Stimulated activated CD8-positive, alpha-beta memory T cell treated with anti-CD3 and anti-CD28 coated beads, Interleukin-4, amount 100 ng/mL, for 4 hours (primary cell): Measurements from ENCODE around the gene CADM2.

Source experiments
- DNase-seq, 2 donors: peaks; one replicate each; pipeline ENCODE4 v3.0.0-alpha.2; 2020; ENCODE audit warnings: low read depth in 2 of 2, low spot score in 1 of 2

CADM2 gene

DNA sequence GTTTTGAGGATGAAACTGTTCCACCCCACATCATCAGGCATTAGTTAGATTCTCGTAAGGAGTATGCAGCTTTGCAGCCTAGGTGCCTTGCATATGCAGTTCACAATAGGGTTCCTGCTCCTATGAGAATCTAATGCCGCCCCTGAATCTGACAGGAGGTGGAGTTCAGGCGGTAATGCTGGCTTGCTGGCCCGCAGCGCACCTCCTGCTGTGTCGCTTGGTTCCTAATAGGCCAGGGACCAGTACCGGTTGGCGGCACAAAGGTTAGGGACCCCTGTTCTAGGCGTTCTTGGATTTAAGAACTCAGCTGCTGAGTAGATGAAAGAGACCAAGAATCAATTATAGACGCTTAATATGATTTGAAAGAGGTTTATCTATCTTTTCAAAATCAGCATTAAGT, 595.4 kb downstream of the CADM2 start:
- DNase-seq = no peak

DNA sequence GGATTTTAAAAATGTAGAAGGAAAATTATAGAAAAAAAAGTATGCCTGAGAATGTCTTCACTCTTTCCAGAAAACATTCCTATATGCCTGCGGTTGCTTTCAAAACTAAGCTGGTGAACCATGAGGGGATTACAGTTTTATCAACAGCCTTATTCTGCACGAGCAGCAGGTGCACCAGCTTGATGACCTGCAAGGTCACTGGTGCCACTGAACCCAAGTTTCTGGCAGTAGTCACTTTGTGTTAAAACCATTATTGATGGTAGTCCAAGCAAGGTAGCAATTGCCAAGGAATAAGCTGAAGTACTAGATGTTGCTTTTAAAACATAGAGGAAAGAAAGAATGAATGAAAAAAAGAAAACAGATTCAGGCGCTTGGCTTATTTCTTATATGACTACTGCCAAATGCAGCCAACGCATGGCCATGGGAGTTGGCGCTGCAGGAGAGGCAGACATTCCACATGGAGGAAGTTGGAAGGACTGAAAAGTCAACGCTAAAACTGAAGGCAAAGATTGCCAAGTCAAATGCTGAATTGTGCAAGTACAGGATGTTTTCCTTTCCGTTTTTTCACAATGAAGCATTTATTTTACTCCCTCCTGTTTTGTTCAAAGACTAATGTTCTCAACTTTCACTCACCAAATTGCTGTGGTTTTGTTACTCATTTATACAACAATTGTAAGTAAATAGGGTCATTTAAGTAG, 601.4 kb downstream of the CADM2 start:
- DNase-seq = no peak

DNA sequence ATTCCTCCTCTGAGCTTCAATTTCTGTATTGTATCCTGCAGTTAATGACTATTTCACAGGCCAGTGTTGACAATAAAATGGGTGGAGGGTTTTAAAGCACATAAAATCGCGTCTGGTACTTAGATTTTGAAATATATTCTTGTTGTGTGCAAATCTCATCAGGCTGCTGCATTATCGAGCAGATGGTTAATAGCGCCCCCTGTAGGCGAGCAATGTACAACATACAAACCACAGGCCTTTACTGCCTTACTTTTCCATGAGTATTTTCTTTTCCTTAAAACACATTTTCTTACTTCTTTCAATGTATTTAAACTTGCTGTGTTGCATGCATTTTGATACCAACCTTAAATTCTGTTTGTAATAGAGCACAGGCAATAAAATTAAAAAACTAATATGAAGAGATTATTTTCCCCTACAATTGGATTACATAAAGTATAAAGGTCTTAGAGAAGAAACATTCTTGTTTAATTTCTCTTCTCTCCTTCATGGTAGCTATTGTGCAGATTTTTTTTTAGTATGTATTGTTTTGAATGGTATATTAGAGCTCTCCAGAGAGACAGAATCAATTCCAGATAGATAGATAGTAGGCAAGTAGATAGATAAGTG, 608.4 kb downstream of the CADM2 start:
- DNase-seq = no peak

DNA sequence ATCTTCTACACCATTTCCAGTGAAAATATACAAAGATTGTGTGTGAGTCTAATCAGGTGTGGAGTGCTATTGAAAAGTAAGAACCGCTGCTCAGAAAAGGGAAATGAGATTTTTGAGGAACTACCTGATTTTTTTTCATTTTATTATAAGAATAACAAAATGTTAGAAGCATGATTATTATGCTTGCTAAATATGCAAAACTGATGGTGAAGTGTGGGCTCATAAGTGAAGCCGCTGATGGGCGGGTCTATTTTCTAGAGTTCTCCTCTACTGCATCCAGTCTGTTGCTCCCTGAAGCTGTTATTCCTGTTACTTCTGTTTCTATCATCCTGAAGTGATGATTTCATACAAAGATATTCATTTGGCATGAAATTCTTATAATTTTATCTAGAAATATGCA, 612.0 kb downstream of the CADM2 start:
- DNase-seq = no peak

DNA sequence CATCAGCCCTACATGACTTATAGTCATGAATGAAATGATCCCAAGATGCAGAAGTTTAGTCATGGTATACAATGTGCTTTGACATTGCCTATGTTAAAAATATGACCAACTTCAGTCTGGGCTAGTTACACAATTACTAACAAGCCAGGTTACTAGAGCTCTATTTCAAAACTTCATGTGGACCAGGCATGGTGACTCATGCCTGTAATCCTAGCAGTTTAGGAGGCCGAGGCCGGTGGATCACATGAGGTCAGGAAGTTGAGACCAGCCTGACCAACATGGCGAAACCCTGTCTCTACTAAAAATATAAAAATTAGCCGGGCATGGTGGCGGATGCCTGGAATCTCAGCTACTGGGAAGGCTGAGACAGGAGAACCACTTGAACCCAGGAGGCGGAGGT, 613.0 kb downstream of the CADM2 start:
- DNase-seq = no peak

DNA sequence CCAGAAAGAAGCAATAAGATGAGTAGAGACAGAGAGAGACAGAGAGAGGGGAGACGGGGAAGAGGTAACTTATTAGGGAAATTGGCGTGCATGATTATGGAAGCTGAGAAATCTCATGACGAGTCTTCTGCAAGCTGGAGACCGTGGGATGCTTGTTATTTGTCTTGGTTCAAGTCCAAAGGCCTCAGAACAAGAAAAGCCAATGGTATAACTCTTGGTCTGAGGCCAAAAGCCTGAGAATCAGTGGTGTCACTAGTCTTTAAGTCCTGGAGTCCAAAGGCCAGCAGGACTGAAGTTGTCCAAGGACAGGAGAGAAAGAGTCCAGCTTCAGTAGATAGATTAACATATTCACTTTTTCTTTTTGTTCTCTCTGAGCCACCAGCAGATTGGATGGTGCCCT, 613.6 kb downstream of the CADM2 start:
- DNase-seq = no peak

DNA sequence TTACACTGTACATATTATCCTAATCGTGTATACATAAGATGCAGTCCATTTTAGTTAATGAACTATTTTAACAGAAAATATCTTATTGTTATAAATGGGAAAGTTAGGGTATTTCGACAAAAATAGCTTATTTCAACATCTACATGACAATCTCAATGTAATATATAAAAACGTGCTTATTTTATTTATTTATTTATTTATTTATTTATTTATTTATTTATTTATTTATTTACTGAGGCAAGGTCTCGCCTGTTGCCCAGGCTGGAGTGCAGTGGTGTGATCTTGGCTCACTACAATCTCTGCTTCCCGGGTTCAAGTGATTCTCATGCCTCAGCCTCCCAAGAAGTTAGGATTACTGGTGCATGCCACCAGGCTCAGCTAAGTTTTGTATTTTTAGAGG, 614.2 kb downstream of the CADM2 start:
- no peak for DNase-seq

DNA sequence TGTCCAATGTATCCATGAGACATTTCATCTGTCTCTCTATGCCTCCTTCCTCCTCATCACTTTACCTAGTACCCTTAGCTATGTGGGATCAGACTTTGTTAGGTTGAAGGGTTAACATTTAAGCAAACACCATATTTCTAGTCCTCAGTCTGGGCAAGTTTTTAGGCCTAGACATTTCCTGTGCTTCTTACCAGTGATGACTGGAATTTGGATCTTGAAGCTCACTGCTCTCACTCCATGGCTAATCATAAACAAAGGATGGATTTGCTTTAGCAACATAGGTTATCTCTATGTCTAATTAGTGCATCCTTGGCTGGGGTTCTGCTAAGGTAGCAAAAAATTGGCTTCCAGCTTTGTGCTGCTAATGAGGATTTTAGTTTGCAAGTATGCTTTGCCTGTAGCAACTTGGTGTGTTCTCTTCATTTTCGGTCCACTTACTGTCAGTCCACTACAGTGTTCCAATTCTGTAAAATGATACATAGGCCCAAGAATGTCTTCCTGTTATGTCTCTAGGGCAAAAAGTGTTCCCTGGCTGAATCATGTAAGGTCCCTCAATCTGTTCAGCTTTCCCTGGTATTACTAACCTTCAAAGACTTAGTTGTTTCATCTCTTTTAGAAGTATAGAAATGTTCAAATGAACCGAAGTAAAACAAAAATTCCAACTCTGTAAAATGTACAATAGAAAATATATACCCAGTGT, 615.4 kb downstream of the CADM2 start:
- DNase-seq = no peak

DNA sequence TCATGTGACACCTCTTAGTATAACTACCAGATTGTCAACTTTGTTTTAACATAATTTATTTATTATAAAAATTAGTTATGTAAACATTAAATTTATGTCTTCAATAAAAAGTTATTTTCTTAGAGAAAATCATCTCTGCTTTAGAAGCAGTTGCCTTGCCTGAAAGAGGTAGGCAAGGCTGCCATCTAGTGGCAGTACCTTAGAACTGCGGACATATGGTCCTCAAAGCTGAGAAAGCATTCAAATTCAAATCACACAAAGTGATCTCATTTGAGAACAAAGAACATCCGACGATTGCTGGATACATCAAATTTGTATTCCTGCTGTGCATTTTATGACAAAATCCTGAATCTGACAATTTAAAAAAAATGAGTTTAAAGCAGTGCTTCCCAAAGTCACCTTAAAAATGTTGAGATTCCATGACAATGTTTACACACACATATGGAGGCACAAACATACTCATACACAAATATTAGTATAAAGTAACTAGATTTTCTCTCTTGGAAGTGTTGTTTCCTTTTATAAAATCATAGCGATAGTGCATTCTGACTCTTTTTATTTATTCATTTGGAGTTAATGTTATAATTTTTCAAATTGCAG, 617.4 kb downstream of the CADM2 start:
- DNase-seq = no peak

DNA sequence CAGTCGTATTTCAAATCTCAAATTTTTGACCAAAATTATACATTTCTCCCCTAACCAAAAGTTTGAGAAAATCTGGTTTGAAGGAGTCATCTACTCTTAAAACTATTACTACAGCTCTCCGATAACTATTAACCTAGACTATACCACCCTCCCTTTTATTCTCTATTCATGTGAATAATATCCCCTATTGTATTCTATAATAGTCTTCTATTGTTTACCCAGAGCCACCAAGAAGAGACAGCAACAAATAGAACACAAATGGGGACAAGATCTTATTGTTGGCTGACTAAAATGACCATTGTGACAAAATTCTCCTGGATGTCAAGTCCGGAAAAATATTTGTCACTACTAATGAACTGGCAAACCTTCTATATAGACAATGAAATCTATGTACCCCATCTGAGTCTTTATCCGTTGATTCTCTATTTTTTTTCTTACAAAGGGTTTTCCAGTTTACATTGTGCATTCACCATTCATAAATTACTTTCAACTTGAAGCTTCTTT, 618.0 kb downstream of the CADM2 start:
- DNase-seq = no peak

DNA sequence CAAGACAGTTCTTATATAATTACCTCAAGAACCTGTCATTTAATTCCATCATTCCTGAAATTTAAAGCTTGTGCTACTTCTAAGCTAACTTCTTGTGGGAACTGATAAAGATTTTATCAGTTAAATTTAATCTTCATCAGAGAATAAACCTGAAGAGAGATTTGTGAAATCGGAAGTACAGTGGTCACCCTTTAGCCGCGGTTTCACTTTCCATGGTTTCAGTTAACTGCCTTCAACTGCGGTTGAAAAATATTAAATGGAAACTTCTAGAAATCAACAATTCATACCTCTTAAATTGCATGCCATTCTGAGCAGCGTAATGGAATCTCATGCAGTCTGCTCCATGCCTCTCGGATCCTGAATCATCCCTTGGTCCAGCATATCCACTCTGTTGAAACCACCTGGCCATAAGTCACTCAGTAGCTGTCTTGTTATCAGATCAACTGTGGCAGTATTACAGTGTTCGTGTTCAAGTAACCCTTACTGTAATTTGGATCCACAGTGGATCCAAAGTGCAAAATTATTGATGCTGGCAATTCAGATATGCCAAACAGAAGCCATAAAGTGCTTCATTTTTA, 626.1 kb downstream of the CADM2 start:
- DNase-seq = no peak

DNA sequence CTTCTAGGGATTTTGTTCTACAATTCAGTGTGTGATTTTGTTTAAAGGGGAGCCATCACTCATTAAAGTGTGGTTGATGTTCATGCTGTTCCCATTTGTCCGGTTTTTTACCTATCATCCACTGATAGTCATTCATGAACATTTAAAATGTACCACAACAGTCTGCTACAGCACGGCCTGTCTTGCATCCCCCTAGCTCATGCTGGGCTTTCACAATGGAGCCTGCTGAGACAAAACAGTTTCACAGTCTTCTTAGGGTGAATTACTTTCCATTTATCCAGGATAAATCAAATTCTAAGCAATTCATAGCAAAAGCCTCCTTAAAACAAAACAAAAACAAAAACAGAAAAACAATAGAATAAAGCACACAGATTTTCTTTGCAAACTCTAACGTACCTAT, 627.2 kb downstream of the CADM2 start:
- DNase-seq = no peak

DNA sequence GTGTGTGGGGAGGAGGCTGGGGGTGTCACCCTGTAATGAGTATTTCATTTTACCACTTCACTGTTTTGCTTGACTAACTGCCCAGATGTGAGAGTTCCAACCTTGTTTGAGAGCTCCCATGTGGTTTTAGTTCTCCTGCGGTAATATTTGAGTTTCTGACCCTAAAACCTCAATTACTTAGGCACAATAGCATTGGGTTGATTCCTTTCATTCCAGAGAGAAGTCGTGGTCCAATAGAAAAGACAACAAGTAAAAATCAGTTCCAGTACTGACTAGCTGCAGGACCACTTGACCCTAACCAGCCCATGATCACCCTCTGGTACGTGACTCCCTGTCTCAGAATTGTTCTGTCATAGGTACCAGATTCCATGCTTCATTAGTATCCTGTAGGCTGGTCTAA, 630.4 kb downstream of the CADM2 start:
- DNase-seq = no peak

DNA sequence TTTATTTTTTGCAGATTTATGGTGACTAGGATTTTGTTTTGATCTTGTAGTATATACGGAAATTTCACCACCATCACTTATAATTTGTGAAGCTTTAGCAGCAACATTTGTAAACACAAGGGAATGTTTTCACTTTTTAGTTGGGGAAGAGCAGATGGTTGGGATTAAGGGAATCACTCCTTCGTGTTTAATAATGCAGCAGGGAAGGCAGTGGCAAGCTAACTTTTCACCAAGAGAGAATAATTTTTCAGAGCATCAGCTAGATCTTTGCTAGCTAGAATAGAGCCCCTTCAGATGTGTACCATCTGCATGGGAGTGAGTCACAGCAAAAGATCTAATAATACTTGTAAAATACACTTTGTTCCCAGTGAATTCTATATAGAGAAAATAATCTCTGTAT, 632.7 kb downstream of the CADM2 start:
- no peak for DNase-seq

DNA sequence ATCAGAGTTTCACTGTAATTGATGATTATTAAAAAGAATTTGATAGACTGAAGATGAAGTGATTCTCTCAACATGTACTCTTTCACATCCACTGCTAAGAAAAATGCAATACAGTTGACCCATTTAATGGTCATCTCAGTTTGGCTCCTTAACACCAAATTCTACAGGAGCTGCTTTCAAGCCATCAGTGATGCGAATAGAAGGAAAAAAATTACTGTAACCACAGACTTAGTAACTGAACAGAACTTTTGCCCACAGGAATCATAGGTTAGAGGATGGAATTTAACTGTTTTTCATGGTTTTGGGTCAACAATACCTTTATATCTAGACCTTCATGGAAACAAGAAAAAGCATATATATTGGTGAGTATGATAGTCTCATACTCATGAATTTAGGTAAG, 633.5 kb downstream of the CADM2 start:
- no peak for DNase-seq

DNA sequence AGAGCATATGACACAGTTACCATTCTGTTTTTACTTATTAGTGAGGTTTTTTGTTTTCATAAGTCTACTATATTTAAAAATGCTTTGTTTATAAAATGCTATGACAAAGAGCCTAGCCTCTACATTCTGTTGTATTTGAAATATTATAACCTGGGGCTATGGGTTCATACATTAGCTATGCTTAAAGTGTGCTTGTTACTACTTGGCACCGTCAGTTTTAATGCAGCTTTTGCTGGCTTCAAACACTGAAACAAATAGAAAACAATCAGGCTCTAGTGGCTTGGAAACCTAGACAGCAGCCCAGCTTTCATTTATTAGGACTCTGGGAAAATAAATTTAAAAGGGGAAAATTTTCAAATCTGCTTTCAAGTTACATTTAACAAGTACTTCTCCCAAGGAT, 635.9 kb downstream of the CADM2 start:
- DNase-seq = no peak

DNA sequence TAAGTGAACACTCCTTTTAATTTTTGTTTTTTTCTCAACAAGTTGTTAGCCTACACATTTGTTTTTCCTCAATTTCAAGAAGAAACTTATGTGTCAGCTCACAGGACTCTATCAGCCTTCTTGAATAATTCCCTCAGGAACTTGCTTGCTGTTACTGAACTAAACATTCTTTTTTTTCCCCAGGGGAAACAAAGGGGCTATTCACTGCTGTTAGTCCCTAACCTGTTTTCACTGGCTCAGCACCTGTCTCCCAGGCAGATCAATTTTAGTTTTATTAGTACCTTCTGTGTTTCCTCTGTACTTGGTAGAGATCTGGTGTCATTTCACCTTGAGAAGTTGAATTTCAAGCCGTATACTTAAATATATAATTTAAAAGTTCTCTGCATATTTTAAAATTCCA, 644.6 kb downstream of the CADM2 start:
- no peak for DNase-seq

DNA sequence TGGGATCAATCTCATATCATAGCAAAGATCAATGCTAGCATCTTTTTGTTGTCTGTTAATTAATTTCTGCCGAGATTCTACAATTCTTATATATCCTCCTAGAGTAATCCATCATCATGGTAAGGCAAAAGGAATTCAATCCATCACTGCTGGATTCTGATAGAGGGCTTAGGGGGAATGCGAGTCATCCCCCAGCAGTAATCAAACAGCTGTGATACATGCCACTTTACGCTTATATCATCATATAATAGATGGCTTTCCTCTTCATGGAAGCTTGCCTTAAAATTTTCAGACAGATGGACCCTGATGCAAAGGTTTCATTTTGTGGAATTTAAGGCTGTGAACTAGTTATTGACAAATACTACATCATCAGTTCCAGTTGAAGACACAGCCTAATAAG, 645.9 kb downstream of the CADM2 start:
- DNase-seq = no peak

DNA sequence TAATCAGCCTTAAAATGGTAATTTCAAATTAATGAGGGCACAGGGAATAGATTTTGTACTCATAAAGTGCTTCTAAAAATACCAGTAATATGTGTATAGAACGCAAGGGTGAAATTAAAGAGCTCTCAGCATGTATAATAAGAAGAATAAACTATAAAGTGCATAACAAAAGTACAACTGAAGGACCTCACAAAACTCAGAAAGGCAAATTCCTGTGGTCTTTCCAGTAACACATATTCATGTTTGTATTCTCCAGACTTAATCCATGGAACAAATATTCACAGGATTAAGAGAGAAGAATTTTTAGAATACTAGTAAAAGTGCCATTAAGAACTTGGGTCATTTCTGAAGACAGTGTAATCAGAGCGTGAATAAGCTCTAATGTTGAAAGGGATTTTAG, 646.3 kb downstream of the CADM2 start:
- DNase-seq = no peak

DNA sequence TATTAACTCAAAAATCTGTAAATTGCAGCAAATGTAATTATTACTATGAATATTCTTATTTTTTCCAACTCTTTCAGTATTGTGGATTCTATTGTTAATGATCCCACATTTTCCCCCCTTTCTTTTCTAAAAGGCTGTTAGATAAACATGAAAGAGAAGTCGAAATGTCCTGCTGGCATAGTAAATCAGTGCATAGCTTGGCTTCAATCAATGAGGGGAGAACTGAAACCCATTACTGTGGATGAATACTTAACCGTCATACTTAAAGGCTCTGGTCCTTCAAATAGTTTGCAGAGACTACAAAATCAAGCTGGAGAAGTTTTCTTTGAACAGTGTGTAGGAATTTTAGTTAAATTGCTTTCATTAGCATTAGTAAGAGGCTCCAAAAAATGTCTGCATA, 667.9 kb downstream of the CADM2 start:
- no peak for DNase-seq

DNA sequence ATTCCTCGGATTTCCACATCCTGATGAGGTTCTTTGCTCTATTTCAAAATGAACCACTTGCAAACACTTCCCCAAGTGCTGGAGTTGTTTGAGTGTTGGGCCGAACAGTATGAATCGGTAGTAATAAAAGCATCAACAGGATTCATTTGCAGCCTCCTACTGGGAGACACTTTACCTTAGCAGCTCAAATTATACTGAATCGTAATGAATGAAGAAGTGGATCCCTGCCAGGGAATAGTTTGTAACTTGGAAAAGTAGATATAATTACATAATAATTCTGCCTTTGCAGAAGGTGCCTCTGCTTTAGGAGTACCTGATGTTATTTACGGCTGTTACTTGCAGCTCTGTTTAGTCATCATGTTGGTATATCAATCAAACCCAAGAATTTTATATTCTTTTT, 669.1 kb downstream of the CADM2 start:
- DNase-seq = no peak

DNA sequence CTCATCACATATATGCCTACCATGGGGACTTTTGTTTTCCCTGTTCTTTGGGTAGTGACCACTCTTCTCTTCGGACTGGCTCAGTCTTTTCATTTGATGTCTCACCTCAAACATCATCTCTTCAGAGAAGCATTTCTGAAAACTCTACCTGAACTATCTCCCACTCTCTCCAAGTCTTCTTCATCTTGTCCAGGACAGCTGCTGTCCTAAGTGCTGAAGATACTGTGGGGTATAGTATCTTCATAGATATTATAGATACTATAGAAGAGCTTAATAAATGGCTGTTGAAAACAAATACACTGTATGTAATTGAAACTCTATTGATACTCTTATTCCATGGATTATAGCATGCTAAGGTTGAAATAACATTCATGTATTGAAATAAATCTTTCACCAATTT, 672.3 kb downstream of the CADM2 start:
- DNase-seq = no peak
